Tongue (tissue), 2 donors: ENCODE results near the gene MAML2. TPM values are rescaled to one million over a fixed set of nuclear protein-coding genes. Genes with fewer than 3 reads are reported as not detected.
"Not testable (repeated sequence)": the region's sequence is repeated elsewhere in the genome, so short reads cannot be mapped to it uniquely, and the experiment has no call there.

Experiments
- DNase-seq: peaks from one replicate; pipeline ENCODE4 v3.0.0-alpha.2; 2015
- total RNA-seq: library from RNA; depleted of rRNA; stranded (reverse); fragments of >200 nt; gene quantifications from one replicate; pipeline ENCODE4 v1.2.3, GENCODE V29; 2014

MAML2 gene
- total RNA-seq, 1 donor from 2014 or later = 10.9 TPM

DNA sequence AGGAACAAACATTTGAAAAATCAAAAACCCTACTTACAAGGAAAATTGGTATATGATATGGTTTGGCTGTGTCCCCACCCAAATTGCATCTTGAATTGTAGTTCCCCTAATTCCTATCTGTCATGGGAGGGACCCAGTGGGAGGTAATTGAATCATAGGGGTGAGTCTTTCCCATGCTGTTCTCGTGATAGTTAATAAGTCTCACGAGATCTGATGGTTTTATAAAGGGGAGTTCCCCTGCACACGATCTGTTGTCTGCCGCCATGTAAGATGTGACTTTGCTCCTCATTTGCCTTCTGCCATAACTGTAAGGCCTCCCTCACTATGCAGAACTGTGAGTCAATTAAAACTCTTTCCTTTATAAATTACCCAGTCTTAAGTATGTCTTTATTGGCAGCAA lies 74.5 kb downstream of the MAML2 start:
- DNase-seq = not testable (repeated sequence)

DNA sequence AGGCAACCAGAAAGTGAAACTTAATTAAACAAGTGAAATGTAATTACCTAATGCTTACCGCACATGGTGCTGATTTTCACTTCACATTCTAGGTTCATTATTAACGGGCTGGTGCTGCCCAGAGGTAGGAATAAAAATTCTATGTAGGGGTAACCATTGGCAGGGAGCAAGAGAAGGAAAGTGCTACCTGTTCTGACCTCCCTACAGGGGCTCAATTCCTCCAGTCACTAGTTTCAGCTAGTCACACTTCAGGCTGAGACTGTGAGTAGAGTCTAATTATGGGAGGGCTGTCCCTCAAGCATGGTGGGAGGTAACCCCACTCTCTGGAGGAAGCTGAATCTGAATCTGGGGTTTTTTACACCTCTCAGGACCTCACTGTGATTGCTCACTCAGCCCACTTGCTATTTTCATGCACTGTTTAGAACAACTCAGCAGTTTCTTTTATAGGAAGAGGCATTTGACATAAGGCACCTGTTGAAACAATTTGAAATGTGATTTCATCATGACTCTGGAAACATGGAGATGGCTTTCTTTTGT lies 75.4 kb downstream of the MAML2 start:
- DNase-seq = no peak

DNA sequence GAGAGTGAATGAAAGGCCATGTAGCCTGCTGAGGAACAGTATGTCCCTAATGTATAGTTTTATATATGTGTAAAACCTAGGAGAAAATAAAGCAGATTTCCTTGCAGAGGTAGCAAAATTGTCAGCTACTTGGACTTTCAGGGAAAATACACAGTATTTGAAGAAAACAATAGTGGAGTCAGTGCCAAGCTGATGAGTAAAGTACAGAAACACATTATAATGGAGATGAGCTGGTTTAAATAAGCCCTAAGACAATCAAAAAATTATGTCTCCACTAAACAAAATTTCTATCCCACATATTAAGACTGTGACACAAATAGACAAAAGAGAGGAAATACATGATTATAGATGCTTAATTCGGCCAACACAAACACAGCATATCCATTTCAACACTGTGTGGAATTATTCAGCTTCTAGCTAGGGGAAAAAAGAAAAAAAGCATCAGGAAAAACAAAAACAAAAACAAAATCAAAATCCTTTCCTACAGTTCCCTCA lies 75.9 kb downstream of the MAML2 start:
- DNase-seq = no peak

DNA sequence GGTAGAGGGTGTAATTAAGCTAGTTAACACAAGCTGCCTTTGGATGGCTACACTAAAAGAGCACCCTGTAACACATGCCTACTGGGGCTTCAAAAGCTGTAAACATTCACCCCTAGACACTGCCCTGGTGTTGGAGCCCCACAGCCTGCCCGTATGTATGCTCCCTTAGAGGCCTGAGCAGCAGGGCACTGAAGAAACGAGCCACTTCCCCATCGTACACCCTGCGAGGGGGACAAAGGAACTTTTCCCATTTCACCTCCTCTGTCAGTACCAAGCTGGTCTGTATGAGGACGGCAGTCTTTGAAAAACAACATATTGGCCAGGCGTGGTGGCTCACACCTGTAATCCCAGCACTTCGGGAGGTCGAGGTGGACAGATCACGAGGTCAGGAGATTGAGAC lies 77.0 kb downstream of the MAML2 start:
- DNase-seq = no peak

DNA sequence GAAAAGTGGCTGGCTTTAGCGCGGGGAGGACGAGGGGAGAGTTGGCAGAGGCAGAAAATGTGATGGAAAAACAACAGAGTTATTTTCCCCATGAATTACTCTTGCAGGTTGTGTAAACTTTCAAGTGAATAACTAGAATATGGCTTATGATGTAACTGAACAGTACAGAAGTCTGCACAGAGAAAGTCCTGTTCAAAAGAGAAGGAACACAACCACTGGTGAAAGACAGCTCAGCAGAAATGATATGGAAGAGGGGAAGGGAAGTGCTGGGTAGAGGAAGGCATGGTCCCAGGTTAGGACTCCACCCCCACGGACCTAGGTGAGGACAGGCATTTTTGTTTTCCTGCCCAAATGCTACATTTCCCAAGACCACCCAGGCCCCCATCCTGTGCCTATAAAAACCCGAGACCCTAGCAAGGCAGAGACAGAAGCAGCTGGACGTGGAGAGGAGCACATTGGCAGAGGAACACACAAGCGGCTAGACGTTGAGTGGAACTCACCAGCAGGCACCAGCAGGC lies 77.7 kb downstream of the MAML2 start:
- no peak for DNase-seq

DNA sequence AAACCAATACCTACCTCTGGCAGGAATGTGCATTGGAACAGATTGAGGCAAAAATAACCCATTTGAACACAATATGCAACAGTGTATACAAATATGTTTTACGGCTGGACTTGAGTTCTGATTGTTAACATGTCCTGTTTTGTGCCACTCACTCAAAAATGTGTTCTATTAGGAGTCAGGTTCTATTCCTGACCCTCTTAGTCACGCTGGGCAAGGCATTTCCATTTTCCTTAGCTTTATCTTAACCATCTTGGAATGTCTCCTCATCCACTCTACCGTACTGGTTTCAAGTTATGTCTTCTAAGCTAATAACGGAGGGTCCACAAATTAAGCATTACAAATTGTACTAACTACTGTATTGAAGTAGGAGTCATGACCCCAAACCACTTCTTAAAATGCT lies 78.6 kb downstream of the MAML2 start:
- no peak for DNase-seq

DNA sequence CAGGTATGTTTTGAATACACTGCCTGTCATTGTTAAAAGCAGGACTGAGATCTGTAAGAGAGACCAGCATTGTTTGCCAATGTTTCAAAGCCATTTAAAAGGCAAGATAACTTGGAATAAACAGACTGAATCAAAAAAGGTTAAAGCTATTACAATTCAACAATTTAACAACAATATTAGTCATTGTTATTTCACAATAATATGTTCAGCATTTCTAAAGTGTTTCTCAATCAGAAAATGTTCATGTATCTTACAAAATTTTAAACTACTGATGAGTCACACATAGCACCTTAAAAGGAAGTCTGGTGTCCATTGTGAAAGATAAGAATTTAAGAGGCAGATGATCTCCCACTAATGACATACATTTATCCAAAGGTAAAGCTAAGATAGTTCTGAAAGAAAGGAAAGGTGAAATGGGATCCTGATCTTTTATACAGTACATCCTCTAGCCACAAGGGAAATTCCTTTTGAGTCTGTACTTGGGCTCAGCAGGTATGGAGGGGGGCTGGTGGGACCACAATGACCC lies 79.7 kb downstream of the MAML2 start:
- DNase-seq = no peak

DNA sequence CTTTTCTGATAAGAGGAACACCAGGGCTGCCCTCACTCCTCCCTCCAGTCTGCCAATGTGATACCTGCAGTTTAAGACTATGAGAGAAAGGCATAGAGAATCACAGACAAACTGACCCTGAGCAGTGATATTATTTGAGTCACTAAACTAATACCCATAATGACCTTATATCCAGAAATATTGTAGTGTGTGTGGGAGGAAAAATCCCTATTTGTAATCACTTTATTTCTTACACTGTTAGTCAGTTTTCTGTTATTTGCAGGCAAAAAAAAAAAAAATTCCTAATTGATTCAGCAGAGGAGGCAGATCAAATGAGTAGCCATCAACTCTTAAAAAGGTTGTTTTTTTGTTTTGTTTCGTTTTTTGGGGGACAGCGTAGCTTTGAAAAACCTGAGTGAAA lies 82.5 kb downstream of the MAML2 start:
- DNase-seq = no peak

DNA sequence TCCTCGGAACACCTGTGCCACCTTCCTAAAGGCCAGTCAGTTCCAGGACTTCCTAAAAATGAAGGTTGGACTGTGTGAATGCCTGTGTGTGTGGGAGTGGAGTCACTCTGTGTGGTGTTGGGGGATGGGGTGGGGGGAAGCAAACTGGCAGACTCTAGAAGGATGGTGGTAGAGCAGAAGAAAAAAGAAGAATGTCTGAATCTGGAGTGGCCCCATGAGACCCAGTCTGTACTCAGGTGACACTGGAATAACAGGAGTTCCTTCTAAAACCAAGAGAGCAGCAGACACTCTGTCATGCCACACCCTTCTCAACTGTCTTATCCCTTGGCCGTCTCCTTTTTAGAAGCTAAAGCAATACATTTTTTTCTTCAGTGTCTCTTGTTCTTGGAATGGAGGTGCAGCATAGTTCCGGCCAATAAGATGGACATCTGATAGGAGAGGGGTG lies 82.9 kb downstream of the MAML2 start:
- DNase-seq = no peak

DNA sequence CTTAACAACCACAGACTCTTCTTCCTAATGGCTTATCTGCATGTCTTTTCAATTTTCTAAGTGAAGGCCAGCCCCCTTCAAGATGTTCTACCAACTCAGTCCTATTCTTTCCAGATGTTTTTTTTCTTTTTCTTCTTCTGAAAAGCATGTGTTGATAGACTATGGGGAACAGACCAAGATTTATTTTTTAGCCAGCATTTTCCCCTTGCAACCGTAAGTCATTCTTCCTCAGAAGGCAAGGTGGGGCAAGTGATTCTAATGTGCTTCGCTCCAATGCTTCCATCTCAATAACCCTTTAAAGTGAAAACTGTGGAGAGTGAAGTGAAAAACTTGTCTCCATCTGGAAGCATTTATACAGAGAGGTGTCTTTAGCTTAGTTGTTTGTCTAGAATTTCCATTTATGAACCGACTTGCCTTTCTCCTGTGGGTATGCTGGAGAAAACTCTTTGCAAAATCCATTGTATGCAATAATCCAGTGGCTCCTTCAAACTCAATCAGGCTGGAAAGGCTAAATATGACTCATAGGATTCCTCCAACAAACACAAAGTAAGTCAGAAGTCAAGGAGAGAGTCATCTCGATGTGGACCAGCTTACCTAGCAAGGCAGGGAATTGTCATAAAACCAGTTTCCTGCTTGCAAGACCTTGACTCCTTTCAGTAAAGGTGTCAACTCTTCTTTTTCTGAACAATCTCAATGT lies 83.7 kb downstream of the MAML2 start:
- no peak for DNase-seq

DNA sequence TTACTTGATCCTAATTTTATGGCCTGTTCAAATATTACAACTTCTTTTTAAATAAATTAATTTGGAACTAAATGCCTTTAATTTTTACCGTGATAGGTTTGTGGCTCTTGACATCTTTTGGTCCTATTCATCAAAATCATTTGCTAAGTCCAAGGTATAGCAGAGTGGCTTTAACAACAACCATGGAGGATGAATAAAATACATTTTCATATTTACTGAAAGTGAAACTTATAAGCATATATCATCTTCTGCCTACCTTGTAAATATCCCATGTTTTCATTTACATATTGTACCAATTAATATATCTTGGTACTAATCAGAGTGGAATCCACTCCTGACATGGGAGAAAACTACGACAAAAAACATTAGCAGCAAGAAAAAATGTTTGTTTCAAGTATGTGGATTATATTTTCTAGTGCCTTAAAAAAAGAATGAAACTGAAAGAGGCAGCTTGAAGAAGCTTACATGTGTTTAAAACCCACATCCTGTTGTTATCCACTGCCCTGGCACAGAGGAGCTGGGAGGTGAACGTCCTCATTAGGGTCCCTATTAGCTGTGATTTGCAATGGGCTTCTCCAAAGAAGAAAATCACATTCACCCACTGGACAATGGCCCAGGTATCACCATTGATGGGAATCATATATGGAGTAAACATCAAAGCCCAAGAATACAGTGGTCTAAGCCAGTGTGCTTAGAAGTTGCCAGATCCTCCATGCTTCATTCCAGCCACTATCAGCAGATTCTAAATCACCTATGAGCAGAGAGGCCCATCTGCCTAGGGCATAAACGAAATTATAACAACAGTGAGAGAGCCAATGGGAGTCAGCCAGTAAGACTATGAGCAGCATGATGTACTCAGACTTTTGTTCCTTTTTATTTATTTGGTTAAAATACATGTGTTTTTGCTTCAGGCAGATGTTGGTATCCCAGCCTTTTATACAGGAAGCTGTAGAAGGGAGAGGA lies 84.7 kb downstream of the MAML2 start:
- no peak for DNase-seq

DNA sequence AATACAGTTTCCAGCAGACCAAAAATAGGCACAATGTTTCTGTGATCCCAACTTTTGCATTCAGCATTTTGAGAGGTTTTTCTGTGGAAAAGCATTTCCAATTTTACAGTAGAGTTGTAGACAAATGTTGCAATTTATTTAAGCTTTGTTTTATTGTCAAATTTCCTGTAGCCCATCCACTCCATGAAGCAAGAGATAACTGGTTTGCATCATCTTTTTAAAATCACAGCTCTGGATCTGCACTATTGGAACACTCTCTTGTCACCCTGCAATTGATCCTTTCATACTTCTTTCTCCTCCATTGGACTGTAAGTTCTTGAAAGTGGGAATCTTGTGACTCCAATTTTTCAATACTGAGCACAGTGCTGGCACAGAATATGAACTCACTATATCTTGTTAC lies 86.0 kb downstream of the MAML2 start:
- DNase-seq = no peak

DNA sequence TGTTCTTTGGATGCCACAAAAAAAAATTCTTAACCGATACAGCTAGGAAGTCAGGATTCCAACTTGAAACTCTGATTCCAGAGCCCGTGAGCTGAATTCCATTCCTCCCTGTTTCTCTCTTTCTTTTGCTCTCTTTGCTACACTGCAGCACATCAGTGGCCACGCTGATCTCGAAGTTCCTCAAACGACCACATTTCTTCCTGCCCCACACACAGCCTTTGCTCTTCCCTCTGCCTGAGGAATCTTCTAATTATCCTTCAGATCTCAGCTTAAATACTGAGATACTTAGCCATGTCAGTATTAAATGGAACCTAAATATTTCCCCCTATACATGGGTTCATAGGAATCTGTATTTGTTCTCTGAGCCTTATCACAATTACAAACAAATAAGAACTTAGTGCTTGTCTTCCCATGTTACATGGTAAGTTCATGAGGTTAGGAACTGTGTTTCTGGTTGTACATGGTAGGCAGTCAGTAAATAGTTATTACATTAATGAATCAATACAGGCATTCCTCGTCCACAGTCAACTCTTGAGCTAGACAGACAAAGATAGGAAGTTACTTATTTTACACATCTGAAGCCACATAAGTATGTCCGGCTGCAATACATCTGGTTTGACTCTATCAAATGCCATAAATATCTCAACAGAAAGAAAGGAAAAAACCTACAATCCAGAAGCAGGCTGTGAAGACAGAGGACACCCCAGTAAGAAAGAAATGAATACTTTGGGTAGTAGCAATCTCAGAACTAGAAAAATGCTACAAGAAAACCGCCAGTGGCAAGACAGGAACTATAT lies 86.6 kb downstream of the MAML2 start:
- DNase-seq = no peak

DNA sequence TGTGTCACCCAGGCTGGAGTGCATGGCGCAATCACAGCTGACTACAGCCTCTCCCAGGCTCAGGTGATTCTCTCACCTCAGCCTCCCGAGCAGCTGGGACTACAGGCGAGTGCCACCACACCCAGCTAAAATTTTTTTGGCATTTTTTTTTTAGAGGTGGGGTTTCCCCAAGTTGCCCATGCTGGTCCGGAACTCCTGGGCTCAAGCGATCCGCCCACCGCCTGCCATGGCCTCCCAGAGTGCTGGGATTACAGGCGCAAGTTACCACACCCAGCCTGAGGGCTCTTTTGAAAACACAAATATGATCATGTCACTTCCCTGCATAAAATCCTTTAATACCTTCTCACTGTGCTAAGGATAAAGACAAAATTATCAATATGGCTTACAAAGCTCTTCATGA lies 88.1 kb downstream of the MAML2 start:
- DNase-seq = no peak

DNA sequence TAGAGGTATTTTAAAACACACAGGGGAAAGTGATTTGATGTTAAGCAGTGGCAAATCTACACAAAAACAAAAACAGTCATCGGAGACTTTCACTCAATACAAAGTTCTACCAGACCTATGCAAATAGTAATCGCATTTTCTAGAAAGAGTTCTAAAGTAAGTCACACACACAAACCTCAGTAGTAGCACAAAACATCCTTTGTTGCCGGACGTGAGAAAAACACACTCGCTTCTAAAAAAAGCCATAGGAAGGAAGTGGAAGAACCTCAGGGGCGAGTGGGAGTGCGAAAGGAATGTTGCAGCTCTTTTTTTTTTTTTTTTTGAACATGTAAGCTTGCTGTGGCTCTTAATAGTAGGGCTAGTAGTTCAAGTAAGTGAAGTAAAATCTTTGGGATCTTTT lies 88.9 kb downstream of the MAML2 start:
- no peak for DNase-seq

DNA sequence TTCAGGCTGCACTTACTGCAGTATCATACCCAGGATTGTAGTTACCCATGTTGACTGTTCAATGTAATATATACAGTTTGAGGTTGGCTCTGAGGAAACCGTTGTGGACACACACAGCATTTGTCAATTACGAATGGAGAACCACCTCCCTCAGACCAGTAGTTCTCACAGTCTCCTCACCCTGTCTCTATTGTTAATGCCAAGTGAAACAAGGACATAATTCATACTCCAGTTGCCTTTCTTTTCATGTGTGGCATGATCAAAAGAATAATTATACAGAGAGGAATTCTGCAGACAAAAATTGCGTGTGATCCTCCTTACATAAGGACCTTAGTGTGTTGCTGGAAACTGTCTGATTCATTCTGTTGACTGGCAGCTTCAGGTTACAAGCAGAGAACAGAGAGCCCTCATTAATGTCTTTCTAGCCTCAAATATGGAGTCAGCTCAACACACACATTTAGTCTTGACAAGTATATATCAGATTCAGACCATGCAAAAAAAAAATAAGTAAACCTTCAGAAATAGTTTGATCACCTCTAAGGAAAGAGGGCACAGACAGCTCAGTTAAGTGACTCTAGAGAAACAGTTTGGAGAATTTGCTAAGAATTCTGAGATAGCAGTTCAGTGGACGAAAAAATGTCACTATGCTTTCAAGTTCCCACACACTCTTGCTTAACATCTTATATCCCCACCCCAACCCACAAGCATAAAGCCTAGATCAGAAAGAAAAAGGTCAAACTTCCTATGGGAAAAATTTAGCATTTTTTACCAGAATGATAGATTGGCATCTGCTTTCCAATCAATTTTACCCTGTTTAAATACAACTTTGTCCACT lies 96.1 kb downstream of the MAML2 start:
- DNase-seq = no peak

DNA sequence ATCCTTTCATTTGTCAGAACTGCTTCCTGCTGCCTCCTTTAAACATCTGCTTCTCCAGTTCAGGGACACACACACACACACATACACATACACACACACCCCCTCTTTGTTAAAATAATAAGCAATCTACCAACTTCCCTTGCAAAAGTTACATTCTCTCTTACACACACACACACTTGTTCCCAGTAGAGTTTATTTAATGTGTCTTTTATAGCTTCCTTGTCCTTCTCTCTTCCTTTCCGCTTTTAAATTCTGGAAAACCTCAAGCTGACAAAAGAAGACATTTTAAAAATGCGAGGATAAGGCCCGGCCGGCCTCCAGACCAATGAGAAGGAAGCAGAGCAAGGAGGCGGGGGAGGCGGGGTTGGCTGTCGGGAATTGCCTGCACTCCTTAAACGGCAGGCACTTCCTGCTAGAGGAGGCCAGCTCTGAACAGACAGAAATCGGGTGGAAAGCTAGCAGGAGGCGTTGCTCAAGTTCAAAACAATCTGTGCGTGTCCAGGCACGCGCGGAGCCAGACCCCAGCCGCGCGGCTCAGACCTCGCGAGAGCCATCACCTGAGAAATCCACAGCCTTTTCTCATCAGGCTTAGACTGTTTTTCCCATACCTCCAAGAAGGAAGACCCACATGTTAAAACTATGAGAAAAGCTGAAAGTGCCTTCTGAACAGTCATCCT lies 99.9 kb downstream of the MAML2 start:
- DNase-seq = peak; percentile 98

DNA sequence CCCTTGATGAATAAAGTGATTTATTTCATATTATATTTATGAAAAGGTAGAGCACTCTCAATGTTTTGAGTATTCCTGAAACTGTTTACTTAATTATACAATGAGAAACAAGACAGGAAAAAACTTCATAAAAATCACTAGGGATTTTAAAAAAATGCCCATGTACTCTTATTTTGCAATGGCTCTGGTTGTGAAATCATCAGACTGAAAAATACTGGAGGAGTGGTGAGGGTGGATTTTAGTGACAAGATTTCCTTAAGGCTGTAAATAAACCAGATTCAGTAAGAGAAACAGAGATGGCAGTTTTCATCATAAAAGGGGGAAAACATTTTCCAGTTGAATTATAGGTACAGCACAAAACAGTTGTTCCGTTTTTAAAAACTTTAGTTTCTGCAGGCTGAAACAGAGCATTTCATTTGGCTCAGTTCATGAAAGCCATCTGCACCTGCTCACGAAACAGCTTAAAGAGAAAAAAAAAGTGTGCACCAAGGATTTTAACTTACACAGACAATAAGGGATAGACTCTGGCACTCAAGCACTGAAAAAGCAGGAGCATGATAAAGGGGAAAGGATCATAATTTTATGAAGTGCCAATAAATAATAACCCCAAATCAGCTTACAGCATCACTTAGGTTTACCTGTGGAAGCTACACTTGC lies 100.7 kb downstream of the MAML2 start:
- DNase-seq = no peak

DNA sequence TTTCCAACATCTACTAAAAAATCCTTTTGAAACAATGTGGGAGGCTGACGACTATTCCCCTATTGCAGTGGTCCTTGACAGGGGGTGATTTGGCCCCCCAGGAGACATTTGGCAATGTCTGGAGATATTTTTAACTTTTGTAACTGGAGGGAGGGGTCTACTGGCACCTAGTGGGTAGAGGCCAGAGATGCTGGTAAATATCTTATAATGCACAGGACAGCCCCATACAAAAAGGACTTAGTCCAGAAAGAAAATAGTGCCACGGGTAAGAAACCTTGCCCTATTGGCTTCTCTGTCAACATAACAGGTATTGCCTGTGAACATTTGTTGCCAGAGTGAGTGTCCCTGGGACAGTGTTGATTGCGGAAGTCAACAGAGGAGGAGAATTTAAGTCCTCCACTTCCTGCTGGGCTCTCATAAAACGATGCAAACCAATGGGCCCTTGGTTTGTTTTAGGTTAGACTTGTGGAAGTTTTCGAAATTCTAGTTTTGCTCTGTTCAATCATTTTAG lies 101.6 kb downstream of the MAML2 start:
- no peak for DNase-seq
